ENCODE data around the gene TNRC6C. TPM values are rescaled to one million over a fixed set of nuclear protein-coding genes. Genes with fewer than 3 reads are reported as not detected.

Gene TNRC6C
- total RNA-seq, 1 donor from 2014 or later: 27.0 TPM

GRCh38 chr17:78020717-78021108 lies 62.2 kb downstream of the TNRC6C start:
- H3K36me3 Mint-ChIP-seq: no peaks in the 10 kb centered on the region

DNA sequence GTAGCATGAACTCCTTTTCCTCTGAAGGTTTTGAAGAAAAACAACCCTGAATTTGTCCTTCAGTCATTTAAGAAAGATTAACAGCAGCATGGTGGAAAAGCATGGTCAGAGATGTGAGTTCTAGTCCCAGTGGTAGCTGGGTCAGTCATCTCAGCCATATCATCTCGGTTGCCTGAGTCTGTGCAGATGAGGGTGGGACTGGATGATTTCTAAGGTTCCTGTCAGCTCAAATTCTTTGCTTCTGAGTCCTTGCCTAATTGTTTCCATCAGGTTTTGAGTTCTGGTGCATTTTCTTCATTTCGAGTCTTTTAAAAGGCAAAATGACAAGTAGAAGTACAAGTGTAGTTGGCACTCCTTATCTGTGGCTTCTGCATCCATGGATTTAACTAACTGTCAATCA lies 63.9 kb downstream of the TNRC6C start:
- H3K36me3 Mint-ChIP-seq: no peaks in the 10 kb centered on the region

More at GRCh38 chr17:78020717-78021108, 62.2 kb downstream of the TNRC6C start:
- Mint-ChIP-seq H3K9me3 (no peaks in the 10 kb centered on the region), H3K27me3 (ENCODE audit: low read depth) (no peaks in the 10 kb centered on the region), H3K4me3 (no peak overlapping the region), H3K27ac (no peak overlapping the region), H3K4me1 (no peaks in the 10 kb centered on the region)
- DNase-seq (ENCODE audit: low spot score in 2 of 2, unreplicated experiment in 2 of 2): no peak
- TF ChIP-seq, protein P1, sequence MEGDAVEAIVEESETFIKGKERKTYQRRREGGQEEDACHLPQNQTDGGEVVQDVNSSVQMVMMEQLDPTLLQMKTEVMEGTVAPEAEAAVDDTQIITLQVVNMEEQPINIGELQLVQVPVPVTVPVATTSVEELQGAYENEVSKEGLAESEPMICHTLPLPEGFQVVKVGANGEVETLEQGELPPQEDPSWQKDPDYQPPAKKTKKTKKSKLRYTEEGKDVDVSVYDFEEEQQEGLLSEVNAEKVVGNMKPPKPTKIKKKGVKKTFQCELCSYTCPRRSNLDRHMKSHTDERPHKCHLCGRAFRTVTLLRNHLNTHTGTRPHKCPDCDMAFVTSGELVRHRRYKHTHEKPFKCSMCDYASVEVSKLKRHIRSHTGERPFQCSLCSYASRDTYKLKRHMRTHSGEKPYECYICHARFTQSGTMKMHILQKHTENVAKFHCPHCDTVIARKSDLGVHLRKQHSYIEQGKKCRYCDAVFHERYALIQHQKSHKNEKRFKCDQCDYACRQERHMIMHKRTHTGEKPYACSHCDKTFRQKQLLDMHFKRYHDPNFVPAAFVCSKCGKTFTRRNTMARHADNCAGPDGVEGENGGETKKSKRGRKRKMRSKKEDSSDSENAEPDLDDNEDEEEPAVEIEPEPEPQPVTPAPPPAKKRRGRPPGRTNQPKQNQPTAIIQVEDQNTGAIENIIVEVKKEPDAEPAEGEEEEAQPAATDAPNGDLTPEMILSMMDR (IDR thresholded peaks at IDR 0.05; ENCODE audit: unreplicated experiment): no peak

GRCh38 chr17:78023042-78023441 lies 64.5 kb downstream of the TNRC6C start:
- Mint-ChIP-seq H3K4me3 (no peak overlapping the region), H3K4me1 (no peaks in the 10 kb centered on the region), H3K27me3 (ENCODE audit: low read depth) (no peaks in the 10 kb centered on the region), H3K36me3 (no peaks in the 10 kb centered on the region), H3K9me3 (no peaks in the 10 kb centered on the region), H3K27ac (no peak overlapping the region)
- no peak for DNase-seq (ENCODE audit: low spot score in 2 of 2, unreplicated experiment in 2 of 2)
- TF ChIP-seq, protein P1 (IDR thresholded peaks at IDR 0.05; ENCODE audit: unreplicated experiment): no peak

More for the DNA sequence above, 63.9 kb downstream of the TNRC6C start:
- TF ChIP-seq, protein P1 (IDR thresholded peaks at IDR 0.05; ENCODE audit: unreplicated experiment): no peak
- no peak for DNase-seq (ENCODE audit: low spot score in 2 of 2, unreplicated experiment in 2 of 2)
- Mint-ChIP-seq H3K9me3 (no peaks in the 10 kb centered on the region), H3K4me1 (no peaks in the 10 kb centered on the region), H3K27ac (no peak overlapping the region), H3K4me3 (no peak overlapping the region), H3K27me3 (ENCODE audit: low read depth) (no peaks in the 10 kb centered on the region)

GRCh38 chr17:78026381-78026780 lies 67.9 kb downstream of the TNRC6C start:
- no peaks in the 10 kb centered on the region for H3K36me3 Mint-ChIP-seq
- no peaks in the 10 kb centered on the region for H3K27me3 Mint-ChIP-seq (ENCODE audit: low read depth)
- H3K4me3 Mint-ChIP-seq: no peak overlapping the region
- DNase-seq (ENCODE audit: low spot score in 2 of 2, unreplicated experiment in 2 of 2): no peak
- H3K27ac Mint-ChIP-seq: no peak overlapping the region
- H3K4me1 Mint-ChIP-seq: no peaks in the 10 kb centered on the region
- TF ChIP-seq, protein P1 (IDR thresholded peaks at IDR 0.05; ENCODE audit: unreplicated experiment): no peak
- H3K9me3 Mint-ChIP-seq: no peaks in the 10 kb centered on the region

DNA sequence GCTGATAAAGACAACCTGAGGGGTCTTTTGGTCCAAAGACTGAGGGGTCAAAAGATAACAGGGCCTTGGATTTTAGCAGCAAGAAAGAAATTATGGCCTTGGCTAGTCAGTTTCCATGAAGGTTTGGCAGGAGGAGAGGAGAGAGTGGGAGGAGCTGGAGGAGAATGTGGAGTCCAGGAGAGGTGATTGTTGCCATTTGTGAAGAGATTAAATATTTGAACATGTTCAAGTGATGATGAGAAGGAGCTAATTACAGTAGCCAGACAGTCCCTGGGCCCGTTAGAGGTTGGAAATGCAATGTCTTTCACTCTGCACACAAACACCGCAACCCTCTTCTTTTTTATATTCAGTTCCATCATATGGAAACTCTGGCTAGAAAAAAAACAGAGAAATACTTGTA lies 68.6 kb downstream of the TNRC6C start:
- Mint-ChIP-seq H3K4me1 (no peaks in the 10 kb centered on the region), H3K4me3 (no peak overlapping the region), H3K27me3 (ENCODE audit: low read depth) (no peaks in the 10 kb centered on the region), H3K9me3 (no peaks in the 10 kb centered on the region), H3K36me3 (no peaks in the 10 kb centered on the region), H3K27ac (no peak overlapping the region)
- TF ChIP-seq, protein P1 (IDR thresholded peaks at IDR 0.05; ENCODE audit: unreplicated experiment): no peak
- DNase-seq (ENCODE audit: low spot score in 2 of 2, unreplicated experiment in 2 of 2): no peak

GRCh38 chr17:78029697-78030096 lies 71.2 kb downstream of the TNRC6C start:
- no peaks in the 10 kb centered on the region for H3K4me1 Mint-ChIP-seq
- H3K9me3 Mint-ChIP-seq: no peaks in the 10 kb centered on the region
- no peak overlapping the region for H3K4me3 Mint-ChIP-seq
- DNase-seq (ENCODE audit: low spot score in 2 of 2, unreplicated experiment in 2 of 2): no peak
- H3K36me3 Mint-ChIP-seq: peaks cover 8% of the 10 kb centered on the region
- no peaks in the 10 kb centered on the region for H3K27me3 Mint-ChIP-seq (ENCODE audit: low read depth)
- TF ChIP-seq, protein P1 (IDR thresholded peaks at IDR 0.05; ENCODE audit: unreplicated experiment): no peak
- H3K27ac Mint-ChIP-seq: no peak overlapping the region
